Spleen (tissue), 11 donors: Measurements from ENCODE around the gene PLA2G4B. TPM values are rescaled to one million over a fixed set of nuclear protein-coding genes. Genes with fewer than 3 reads are reported as not detected.
A peak's percentile ranks its signal among the peaks of the same experiment; 100 is the strongest.

Experiments
- DNase-seq: peaks from one replicate; pipeline ENCODE4 v3.0.0-alpha.2; 2020
- H3K27ac ChIP-seq, 8 donors: fragments of 200-600 bp; sonication (generic) in 7 of 8; 1 replicate in 4 of 8; 2 replicates in 4 of 8; pipeline versions ENCODE4 v1.5.0 to v1.8.0; 2016 to 2021; ENCODE audit warnings: inconsistent platforms in 4 of 8, mild to moderate bottlenecking in 4 of 8, moderate library complexity in 1 of 8
- H3K27me3 ChIP-seq, 7 donors: fragments of 200-600 bp; sonication (generic) in 6 of 7; replicated peaks in 1 of 7; 1 replicate in 4 of 7; 2 replicates in 3 of 7; pipeline versions ENCODE4 v1.5.0 to v1.8.0; 2016 to 2021; ENCODE audit warnings: inconsistent platforms in 3 of 7, mild to moderate bottlenecking in 1 of 7
- H3K36me3 ChIP-seq, 6 donors: fragments of 200-600 bp; sonication (generic) in 5 of 6; 1 replicate in 4 of 6; 2 replicates in 2 of 6; pipeline versions ENCODE4 v1.5.0 to v1.8.0; 2016 to 2021; ENCODE audit warnings: inconsistent platforms in 2 of 6
- H3K4me1 ChIP-seq, 6 donors: fragments of 200-600 bp; sonication (generic) in 5 of 6; 1 replicate in 3 of 6; 2 replicates in 3 of 6; pipeline versions ENCODE4 v1.5.0 to v1.8.0; 2016 to 2021; ENCODE audit warnings: inconsistent platforms in 3 of 6
- H3K4me3 ChIP-seq, 8 donors: fragments of 200-600 bp; sonication (generic) in 7 of 8; 1 replicate in 4 of 8; 2 replicates in 4 of 8; pipeline versions ENCODE4 v1.5.0 to v1.8.0; 2016 to 2021; ENCODE audit warnings: inconsistent platforms in 4 of 8, mild to moderate bottlenecking in 4 of 8, moderate library complexity in 2 of 8
- H3K9me3 ChIP-seq, 8 donors: fragments of 200-600 bp; sonication (generic) in 7 of 8; 1 replicate in 4 of 8; 2 replicates in 4 of 8; pipeline versions ENCODE4 v1.5.0 to v1.8.0; 2016 to 2021; ENCODE audit warnings: inconsistent platforms in 4 of 8
- POLR2A ChIP-seq, 3 donors: fragments of 450-650 bp; IDR thresholded peaks; one replicate each; pipeline ENCODE4 v1.5.1; 2017; ENCODE audit warnings: antibody characterized with exemption in 3 of 3, mild to moderate bottlenecking in 1 of 3
- POLR2AphosphoS5 ChIP-seq, 3 donors: sonication (generic); formaldehyde crosslinking; IDR thresholded peaks; one replicate each; pipeline ENCODE4 v1.5.1; 2017; ENCODE audit warnings: antibody characterized with exemption in 3 of 3
- WGBS, 5 donors: extraction: QIAGEN DNeasy Blood & Tissue Kit in 3 of 5; methylation state at CpG; one replicate each; pipeline versions ENCODE4 v1.1.5 to v1.1.7; 2013 to 2018; 5-methylcytosine and 5-hydroxymethylcytosine counted together
- intact Hi-C: fragments of 100-400 bp; cut with DNase I; formaldehyde crosslinking; loops from one replicate; pipeline ENCODE4 v1.15.0; 2023; ENCODE audit warnings: low total_unique reads
- polyA plus RNA-seq, 3 donors: library from polyadenylated mRNA; stranded (reverse); fragments of 200-250 nt; gene quantifications; one replicate each; pipeline ENCODE4 v1.2.1, GENCODE V29; 2013
- total RNA-seq, 7 donors: library from RNA; depleted of rRNA in 3 of 7; stranded (reverse); fragments of >200 nt in 3 of 7; fragmentation: NEBNext Ultra II Directional in 4 of 7; extraction: Animal tissue kit (Norgen Biotek cat#: 25700) in 4 of 7; gene quantifications; one replicate each; pipeline versions ENCODE4 v1.1.0 to v1.2.1, GENCODE V29; 2016 to 2021
- TF ChIP-seq, protein P1 (sequence below), 11 experiments: fragments of 200-600 bp in 7 of 11; fragments of 450-650 bp in 4 of 11; sonication (generic) in 4 of 11; IDR thresholded peaks in 8 of 11; conservative IDR thresholded peaks in 3 of 11; 1 replicate in 7 of 11; 2 replicates in 4 of 11; pipeline versions ENCODE4 v1.4.0 to v1.8.0; 2016 to 2021; ENCODE audit warnings: antibody characterized with exemption in 11 of 11, inconsistent platforms in 4 of 11, mild to moderate bottlenecking in 1 of 11
- donor health status: healthy with polysubstance abuse.
- donor health status: DM: no; HTN: no; CAD: no; lungs with moderate emphysema.
- donor health status: DM: no; HTN: no; CAD: no.
- donor health status: Bipolar disorder and iron deficiency.
- donor health status: healthy.
- donor health status: DM: no; HTN: no; CAD: no.
- donor health status: DM: yes; HTN: yes; CAD: no.

The PLA2G4B gene
- total and polyA plus RNA-seq, 10 donors, result 4.0 to 20.8 (median 11.8) TPM

DNA sequence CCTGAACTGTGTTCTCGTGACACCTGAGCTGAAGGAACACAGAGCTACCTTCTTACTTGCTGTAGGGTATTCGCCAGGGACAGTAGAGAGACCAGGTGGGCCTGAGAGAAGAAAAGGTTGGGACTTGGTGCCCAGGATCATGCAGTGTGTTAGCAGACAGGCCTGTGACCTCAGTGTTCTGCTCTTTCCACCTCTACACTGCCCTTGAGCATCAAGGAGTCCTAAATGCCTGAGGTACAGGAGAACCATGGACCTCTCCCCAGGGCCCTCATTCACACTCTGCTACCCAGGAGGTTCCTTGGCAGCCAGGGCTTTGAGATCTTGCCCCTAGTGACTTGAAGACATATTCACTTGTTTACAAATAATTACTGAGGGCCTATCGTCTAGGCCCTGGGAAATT, 32.9 kb upstream of the PLA2G4B start:
- intact Hi-C loops, result no loop called here

DNA sequence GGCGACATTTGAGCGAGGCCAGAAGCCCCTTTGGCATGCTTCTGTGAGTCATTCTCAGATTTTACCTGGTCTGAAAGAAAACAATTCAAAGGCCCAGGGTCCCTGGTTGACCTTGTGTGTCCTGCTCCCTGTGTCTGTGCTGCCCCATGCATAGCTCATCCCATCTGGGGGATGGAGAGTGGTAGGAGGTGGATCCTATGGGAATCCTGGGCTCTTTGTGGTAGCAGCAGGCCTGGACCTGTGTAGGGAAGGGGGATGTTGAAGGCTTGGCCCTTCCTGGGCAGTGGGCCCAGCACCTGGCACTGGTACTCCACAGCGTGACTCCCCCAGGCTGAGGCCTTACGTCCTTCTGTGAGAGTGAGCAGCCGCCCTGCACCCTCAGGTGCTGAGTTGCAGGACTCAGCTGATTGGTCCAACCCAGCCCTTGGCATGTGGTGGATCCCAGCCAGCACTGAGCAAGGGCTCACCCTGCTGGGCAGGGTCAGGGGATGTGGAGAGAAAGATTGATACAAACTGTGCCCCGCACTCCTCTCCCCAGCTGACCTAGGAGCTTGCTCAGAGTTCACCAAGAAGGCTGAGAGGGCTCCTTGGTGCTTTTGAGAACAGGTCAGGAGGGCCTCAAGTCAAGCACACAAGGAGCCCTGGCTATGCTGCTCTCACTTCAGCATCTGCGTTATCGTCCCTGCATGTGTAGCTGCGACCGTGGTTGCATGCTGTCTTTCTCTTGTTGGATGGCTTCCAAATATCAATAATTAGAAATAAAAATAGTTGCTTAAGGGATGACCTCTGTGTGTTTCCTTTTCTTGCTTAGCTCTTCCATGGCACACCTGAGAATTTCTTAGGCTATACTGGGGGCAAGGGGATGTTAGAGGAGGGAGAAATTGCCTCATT, 32.1 kb upstream of the PLA2G4B start:
- Histone ChIP-seq H3K27me3 (no peaks in the 10 kb centered on the region), H3K36me3 (peaks cover 0 to 35% (median 5%) of the 10 kb centered on the region in 6 donors), H3K4me1 (peaks cover 0 to 23% (median 6%) of the 10 kb centered on the region in 6 donors), H3K4me3 (no peak overlapping the region), H3K27ac (no peak overlapping the region), H3K9me3 (no peaks in the 10 kb centered on the region)
- TF ChIP-seq, protein P1, sequence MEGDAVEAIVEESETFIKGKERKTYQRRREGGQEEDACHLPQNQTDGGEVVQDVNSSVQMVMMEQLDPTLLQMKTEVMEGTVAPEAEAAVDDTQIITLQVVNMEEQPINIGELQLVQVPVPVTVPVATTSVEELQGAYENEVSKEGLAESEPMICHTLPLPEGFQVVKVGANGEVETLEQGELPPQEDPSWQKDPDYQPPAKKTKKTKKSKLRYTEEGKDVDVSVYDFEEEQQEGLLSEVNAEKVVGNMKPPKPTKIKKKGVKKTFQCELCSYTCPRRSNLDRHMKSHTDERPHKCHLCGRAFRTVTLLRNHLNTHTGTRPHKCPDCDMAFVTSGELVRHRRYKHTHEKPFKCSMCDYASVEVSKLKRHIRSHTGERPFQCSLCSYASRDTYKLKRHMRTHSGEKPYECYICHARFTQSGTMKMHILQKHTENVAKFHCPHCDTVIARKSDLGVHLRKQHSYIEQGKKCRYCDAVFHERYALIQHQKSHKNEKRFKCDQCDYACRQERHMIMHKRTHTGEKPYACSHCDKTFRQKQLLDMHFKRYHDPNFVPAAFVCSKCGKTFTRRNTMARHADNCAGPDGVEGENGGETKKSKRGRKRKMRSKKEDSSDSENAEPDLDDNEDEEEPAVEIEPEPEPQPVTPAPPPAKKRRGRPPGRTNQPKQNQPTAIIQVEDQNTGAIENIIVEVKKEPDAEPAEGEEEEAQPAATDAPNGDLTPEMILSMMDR (IDR thresholded peaks at IDR 0.05 in 8 of 11, conservative IDR thresholded peaks at IDR 0.05 in 3 of 11), result no peak
- peak in 1 of 3 donors; percentile 13 for TF ChIP-seq POLR2AphosphoS5 (IDR thresholded peaks at IDR 0.05)
- intact Hi-C loops, result no loop called here
- 90 to 96% (median 92%) methylated on average over 9 to 10 of the region's 10 CpGs for WGBS, 5 donors
- no peak for DNase-seq

More for the DNA sequence above, 32.9 kb upstream of the PLA2G4B start:
- TF ChIP-seq POLR2AphosphoS5 (IDR thresholded peaks at IDR 0.05) (no peak), POLR2A (IDR thresholded peaks at IDR 0.05) (no peak)
- TF ChIP-seq, protein P1 (IDR thresholded peaks at IDR 0.05 in 8 of 11, conservative IDR thresholded peaks at IDR 0.05 in 3 of 11), result no peak
- H3K27ac ChIP-seq, result no peak overlapping the region
- no peak overlapping the region for H3K4me3 ChIP-seq
- peaks cover 0 to 43% (median 12%) of the 10 kb centered on the region in 6 donors for H3K36me3 ChIP-seq
- peaks cover 0 to 14% (median 0%) of the 10 kb centered on the region in 6 donors for H3K4me1 ChIP-seq
- no peaks in the 10 kb centered on the region for H3K27me3 ChIP-seq
- WGBS, 5 donors, result 76 to 96% (median 90%) methylated on average over 2 to 3 of the region's 3 CpGs
- DNase-seq, result no peak
- H3K9me3 ChIP-seq, result no peaks in the 10 kb centered on the region

DNA sequence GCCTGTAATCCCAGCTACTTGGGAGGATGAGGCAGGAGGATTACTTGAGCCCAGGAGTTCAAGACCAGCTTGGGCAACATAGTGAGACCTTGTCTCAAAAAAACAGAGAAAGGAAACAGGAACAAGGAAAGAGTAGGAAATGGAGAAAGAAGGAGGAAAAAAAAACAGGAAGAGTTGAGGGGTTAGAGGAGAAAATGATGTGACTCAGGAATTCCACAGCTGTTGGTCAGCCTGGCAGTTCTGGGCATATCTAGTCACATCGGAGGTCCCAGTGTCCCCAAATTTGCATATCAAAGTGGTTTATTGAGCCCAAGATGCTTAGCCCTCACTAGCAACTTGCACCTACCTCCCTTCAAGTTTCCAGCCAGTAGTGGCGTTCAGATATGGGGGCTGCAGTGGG, 29.5 kb upstream of the PLA2G4B start:
- DNase-seq, result no peak
- Histone ChIP-seq H3K4me1 (peaks cover 0 to 27% (median 9%) of the 10 kb centered on the region in 6 donors), H3K36me3 (peaks cover 0 to 45% (median 16%) of the 10 kb centered on the region in 6 donors), H3K4me3 (no peak overlapping the region), H3K27me3 (no peaks in the 10 kb centered on the region), H3K27ac (no peak overlapping the region), H3K9me3 (no peaks in the 10 kb centered on the region)
- TF ChIP-seq, protein P1 (IDR thresholded peaks at IDR 0.05 in 8 of 11, conservative IDR thresholded peaks at IDR 0.05 in 3 of 11), result no peak
- TF ChIP-seq POLR2AphosphoS5 (IDR thresholded peaks at IDR 0.05) (no peak), POLR2A (IDR thresholded peaks at IDR 0.05) (no peak)
- 69 to 79% (median 74%) methylated on average over 2 of the region's 2 CpGs for WGBS, 5 donors
- intact Hi-C loops, result no loop called here

GRCh38 chr15:41809526-41810220, 29.0 kb upstream of the PLA2G4B start:
- TF ChIP-seq POLR2A (IDR thresholded peaks at IDR 0.05), result no peak
- TF ChIP-seq, protein P1 (IDR thresholded peaks at IDR 0.05 in 8 of 11, conservative IDR thresholded peaks at IDR 0.05 in 3 of 11), result no peak
- TF ChIP-seq POLR2AphosphoS5 (IDR thresholded peaks at IDR 0.05), result no peak
- DNase-seq, result no peak

More at GRCh38 chr15:41809526-41810220, 29.0 kb upstream of the PLA2G4B start:
- 46 to 72% (median 55%) methylated on average over 12 of the region's 12 CpGs for WGBS, 5 donors
- H3K4me3 ChIP-seq, result no peak overlapping the region
- H3K9me3 ChIP-seq, result no peaks in the 10 kb centered on the region
- intact Hi-C loops, result loop anchor here (2.0 to 10.0 kb wide), 3 partner anchors 37 to 207 kb away; no protein-coding TSS in a partner anchor
- H3K27me3 ChIP-seq, result no peaks in the 10 kb centered on the region
- H3K4me1 ChIP-seq, result peaks cover 0 to 27% (median 9%) of the 10 kb centered on the region in 6 donors
- H3K27ac ChIP-seq, result no peak overlapping the region
- H3K36me3 ChIP-seq, result peaks cover 0 to 50% (median 16%) of the 10 kb centered on the region in 6 donors
